GM20000 (cell line): Measurements from ENCODE around the gene MAMDC4.
"Not testable (repeated sequence)": the region's sequence is repeated elsewhere in the genome, so short reads cannot be mapped to it uniquely, and the experiment has no call there.

Experiments
- DNase-seq: peaks from one replicate; pipeline ENCODE4 v3.0.0; 2012; ENCODE audit warnings: low spot score
- TF ChIP-seq, protein P1 (sequence below): IDR thresholded peaks from 2 replicates; pipeline ENCODE4 v1.5.1; 2012; ENCODE audit warnings: mild to moderate bottlenecking, control low read depth; ENCODE audit errors: extremely low read depth, missing control alignments

The MAMDC4 gene

GRCh38 chr9:136839229-136840139 is 12.7 kb upstream of the MAMDC4 start:
- DNase-seq: no peak
- TF ChIP-seq, protein P1, sequence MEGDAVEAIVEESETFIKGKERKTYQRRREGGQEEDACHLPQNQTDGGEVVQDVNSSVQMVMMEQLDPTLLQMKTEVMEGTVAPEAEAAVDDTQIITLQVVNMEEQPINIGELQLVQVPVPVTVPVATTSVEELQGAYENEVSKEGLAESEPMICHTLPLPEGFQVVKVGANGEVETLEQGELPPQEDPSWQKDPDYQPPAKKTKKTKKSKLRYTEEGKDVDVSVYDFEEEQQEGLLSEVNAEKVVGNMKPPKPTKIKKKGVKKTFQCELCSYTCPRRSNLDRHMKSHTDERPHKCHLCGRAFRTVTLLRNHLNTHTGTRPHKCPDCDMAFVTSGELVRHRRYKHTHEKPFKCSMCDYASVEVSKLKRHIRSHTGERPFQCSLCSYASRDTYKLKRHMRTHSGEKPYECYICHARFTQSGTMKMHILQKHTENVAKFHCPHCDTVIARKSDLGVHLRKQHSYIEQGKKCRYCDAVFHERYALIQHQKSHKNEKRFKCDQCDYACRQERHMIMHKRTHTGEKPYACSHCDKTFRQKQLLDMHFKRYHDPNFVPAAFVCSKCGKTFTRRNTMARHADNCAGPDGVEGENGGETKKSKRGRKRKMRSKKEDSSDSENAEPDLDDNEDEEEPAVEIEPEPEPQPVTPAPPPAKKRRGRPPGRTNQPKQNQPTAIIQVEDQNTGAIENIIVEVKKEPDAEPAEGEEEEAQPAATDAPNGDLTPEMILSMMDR: no peak

- DNase-seq: no peak
- TF ChIP-seq, protein P1: no peak
Measured at GRCh38 chr9:136840140-136840876, 11.8 kb upstream of the MAMDC4 start.

GRCh38 chr9:136840877-136841645 is 11.1 kb upstream of the MAMDC4 start:
- DNase-seq: no peak
- TF ChIP-seq, protein P1: no peak

GRCh38 chr9:136841646-136842379 is 10.3 kb upstream of the MAMDC4 start:
- DNase-seq: not testable (repeated sequence)

- TF ChIP-seq, protein P1: peak; percentile 96
- DNase-seq: peak; percentile 90
Measured at GRCh38 chr9:136842380-136842948, 9.7 kb upstream of the MAMDC4 start, which contains the start of gene AJM1. Gene AJM1, plus strand, starts transcription at chr9:136842478. Its CDS starts 1,937 bp downstream, at chr9:136844415.

DNA sequence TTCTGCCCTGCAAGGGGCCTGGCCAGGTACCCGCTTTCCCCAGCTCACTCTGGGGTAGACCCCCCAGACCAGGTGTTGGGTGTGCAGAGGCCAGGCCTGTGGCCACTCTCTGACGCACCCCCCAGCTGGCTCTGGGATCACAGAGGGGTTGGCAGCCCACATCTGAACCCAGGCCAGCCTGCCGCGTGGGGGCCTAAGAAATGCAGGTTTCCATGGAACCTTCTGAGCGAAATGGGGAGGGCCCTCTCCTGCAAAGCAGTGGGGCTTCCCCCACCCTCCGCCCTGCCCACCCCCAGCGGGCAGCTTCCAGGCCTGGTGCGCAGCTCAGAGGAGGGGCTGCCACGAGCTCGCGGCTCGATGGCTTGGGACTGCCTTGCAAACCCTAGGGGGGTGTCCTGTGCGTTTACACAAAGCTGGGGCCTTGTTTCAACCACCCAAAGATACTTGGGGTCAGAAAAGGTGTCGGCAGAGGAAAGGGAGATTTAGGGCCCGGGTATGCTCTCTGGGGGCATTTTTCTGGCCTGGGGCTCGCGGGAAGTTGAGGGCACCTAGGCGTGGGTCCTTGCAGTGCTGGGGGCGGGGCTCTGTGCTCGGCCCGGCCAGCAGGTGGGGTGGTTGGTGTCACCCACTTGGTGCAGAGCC is 8.9 kb upstream of the MAMDC4 start:
- not testable (repeated sequence) for DNase-seq

DNA sequence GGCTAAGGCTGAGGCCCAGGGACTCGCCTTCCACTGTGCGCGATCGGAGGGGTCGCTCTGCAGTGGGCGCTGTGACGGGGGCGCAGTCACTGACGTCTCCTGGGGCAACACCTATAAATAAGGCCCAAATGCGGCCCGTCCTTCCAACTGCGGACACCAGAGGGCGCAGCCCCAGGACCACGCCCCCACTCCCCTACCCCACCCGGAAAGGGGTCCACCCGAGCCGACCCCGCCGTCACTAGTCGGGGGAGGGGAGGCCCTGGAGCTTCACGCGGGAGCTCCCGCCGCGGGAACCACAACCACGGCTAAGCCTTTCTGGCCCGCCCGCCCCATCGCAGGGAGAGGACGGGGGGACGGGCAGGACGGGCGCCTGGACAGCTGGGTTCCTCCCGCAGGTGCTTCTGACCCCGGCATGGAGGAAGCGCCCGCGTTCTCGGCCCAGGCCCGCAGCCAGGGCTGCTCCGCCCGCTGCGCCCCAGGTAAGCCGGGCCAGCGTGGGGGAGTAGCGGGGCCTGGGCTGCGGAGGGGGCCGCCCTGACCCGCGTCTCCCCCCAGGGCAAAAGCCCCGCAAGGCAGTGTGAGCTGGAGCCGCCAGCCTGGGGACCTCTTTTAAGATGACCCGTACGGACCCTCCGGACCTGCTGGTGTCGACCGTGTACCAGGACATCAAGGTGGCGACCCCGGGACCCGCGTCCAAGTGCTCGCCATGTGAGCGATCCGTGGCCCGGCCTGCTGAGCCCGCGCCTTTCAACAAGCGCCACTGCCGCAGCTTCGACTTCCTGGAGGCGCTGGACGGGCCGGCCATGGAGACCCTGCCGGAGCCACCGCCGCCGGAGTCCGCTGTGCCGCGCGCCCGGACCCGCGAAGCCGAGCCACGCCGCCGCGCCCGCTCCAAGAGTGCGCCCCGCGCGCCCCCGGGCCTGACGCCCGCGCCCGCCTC is 8.1 kb upstream of the MAMDC4 start:
- not testable (repeated sequence) for DNase-seq
- TF ChIP-seq, protein P1: peak; percentile 19
